Measurements from ENCODE around the gene HOXB4.

Gene HOXB4

GRCh38 chr17:48583708-48584222, 5.6 kb upstream of the HOXB4 start:
- H3K9me3 ChIP-seq (ENCODE audit: insufficient read depth, low read length), result no peaks in the 10 kb centered on the region
- H2AFZ ChIP-seq (ENCODE audit: low read depth, low read length, severe bottlenecking), result no peak overlapping the region
- no peaks in the 10 kb centered on the region for H3K27me3 ChIP-seq (ENCODE audit: low read length)
- H3K9me2 ChIP-seq (replicated peaks; ENCODE audit: insufficient read depth, low read length), result no peaks in the 10 kb centered on the region
- H4K20me1 ChIP-seq (ENCODE audit: low read depth, low read length), result no peaks in the 10 kb centered on the region
- no peak overlapping the region for H3K9ac ChIP-seq (ENCODE audit: low read length)
- TF ChIP-seq CTCF (IDR thresholded peaks at IDR 0.05; ENCODE audit: insufficient read depth, low read length, poor library complexity, severe bottlenecking), result no peak
- no peak for TF ChIP-seq EZH2phosphoT487 (conservative IDR thresholded peaks at IDR 0.05; ENCODE audit: low read length)
- H3K79me2 ChIP-seq (ENCODE audit: insufficient read depth, low read length), result no peaks in the 10 kb centered on the region
- H3K4me3 ChIP-seq (ENCODE audit: insufficient read depth, low read length, poor library complexity, severe bottlenecking), result no peak overlapping the region
- no peaks in the 10 kb centered on the region for H3F3A ChIP-seq (ENCODE audit: insufficient read depth)
- no peaks in the 10 kb centered on the region for H3K36me3 ChIP-seq (ENCODE audit: low read length)
- H3K4me2 ChIP-seq (ENCODE audit: low read depth, low read length, poor library complexity, severe bottlenecking), result no peak overlapping the region
- no peak overlapping the region for H3K27ac ChIP-seq (ENCODE audit: low read depth, low read length)

- Histone ChIP-seq H3K9me2 (replicated peaks; ENCODE audit: insufficient read depth, low read length) (no peaks in the 10 kb centered on the region), H3K4me3 (ENCODE audit: insufficient read depth, low read length, poor library complexity, severe bottlenecking) (no peak overlapping the region), H2AFZ (ENCODE audit: low read depth, low read length, severe bottlenecking) (no peak overlapping the region), H4K20me1 (ENCODE audit: low read depth, low read length) (no peaks in the 10 kb centered on the region), H3K4me2 (ENCODE audit: low read depth, low read length, poor library complexity, severe bottlenecking) (no peak overlapping the region), H3K27me3 (ENCODE audit: low read length) (no peaks in the 10 kb centered on the region), H3F3A (ENCODE audit: insufficient read depth) (no peaks in the 10 kb centered on the region), H3K9me3 (ENCODE audit: insufficient read depth, low read length) (no peaks in the 10 kb centered on the region), H3K27ac (ENCODE audit: low read depth, low read length) (no peak overlapping the region), H3K79me2 (ENCODE audit: insufficient read depth, low read length) (no peaks in the 10 kb centered on the region), H3K36me3 (ENCODE audit: low read length) (no peaks in the 10 kb centered on the region), H3K9ac (ENCODE audit: low read length) (no peak overlapping the region)
- TF ChIP-seq CTCF (IDR thresholded peaks at IDR 0.05; ENCODE audit: insufficient read depth, low read length, poor library complexity, severe bottlenecking), result no peak
- TF ChIP-seq EZH2phosphoT487 (conservative IDR thresholded peaks at IDR 0.05; ENCODE audit: low read length), result no peak
Measured at GRCh38 chr17:48582750-48583069, 4.6 kb upstream of the HOXB4 start.

GRCh38 chr17:48579760-48580554, 1.8 kb upstream of the HOXB4 start:
- TF ChIP-seq CTCF (IDR thresholded peaks at IDR 0.05; ENCODE audit: insufficient read depth, low read length, poor library complexity, severe bottlenecking), result no peak
- no peak for TF ChIP-seq EZH2phosphoT487 (conservative IDR thresholded peaks at IDR 0.05; ENCODE audit: low read length)
- H3K9me3 ChIP-seq (ENCODE audit: insufficient read depth, low read length), result no peaks in the 10 kb centered on the region
- H3K36me3 ChIP-seq (ENCODE audit: low read length), result no peaks in the 10 kb centered on the region
- H3K4me3 ChIP-seq (ENCODE audit: insufficient read depth, low read length, poor library complexity, severe bottlenecking), result no peak overlapping the region
- H3K27ac ChIP-seq (ENCODE audit: low read depth, low read length), result no peak overlapping the region
- H3K9ac ChIP-seq (ENCODE audit: low read length), result no peak overlapping the region
- H3K79me2 ChIP-seq (ENCODE audit: insufficient read depth, low read length), result no peaks in the 10 kb centered on the region
- H3F3A ChIP-seq (ENCODE audit: insufficient read depth), result no peaks in the 10 kb centered on the region
- no peaks in the 10 kb centered on the region for H4K20me1 ChIP-seq (ENCODE audit: low read depth, low read length)
- H3K27me3 ChIP-seq (ENCODE audit: low read length), result no peaks in the 10 kb centered on the region
- H3K4me2 ChIP-seq (ENCODE audit: low read depth, low read length, poor library complexity, severe bottlenecking), result no peak overlapping the region
- H2AFZ ChIP-seq (ENCODE audit: low read depth, low read length, severe bottlenecking), result no peak overlapping the region
- no peaks in the 10 kb centered on the region for H3K9me2 ChIP-seq (replicated peaks; ENCODE audit: insufficient read depth, low read length)
